RCC 7860 (cell line): ENCODE results near the gene ZBTB34.
A peak's percentile ranks its signal among the peaks of the same experiment; 100 is the strongest.

ENCODE experiments used
- DNase-seq: peaks from one replicate; pipeline ENCODE4 v3.0.0-alpha.2; 2015; ENCODE audit warnings: low spot score
- FAIRE-seq: peaks from 2 replicates; lab custom pipeline; 2012; peaks lifted over from hg19 to GRCh38; lab: Jason Lieb, UNC

ZBTB34 gene

DNA sequence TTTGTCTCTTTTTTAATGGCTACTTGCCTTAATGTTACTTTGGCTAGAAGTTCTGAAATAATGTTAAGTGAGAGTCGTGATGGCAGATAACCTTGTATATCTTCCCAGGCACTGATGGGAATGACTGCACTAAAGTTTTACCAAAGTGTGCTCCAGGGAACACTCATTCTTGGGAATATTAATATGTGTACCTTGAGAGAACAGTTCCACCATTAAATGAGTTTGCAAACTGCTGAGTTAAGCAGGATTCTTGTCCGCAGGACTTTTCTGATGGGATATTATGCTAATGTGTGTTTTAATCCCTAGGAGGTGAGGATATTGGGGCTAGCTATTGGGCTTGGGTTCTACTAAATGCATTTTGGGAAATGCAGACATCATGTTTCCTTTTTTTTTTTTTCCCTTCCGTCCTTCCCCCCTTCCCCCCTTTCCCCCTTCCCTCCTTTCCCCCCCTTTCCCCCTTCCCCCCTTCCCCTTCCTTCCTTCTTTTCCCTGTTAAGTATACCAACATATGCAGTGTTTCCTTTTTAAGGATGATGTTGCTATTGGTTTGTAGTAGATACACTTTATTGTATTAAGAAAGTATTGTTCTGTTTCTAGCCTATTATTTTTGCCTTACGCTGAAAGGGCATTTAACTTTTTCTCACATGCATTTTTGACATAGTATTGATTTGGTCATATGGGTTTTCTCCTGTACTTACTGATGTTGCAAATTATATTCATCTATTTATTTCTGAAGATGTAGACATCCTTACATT is 15.5 kb downstream of the ZBTB34 start:
- DNase-seq (no peak), FAIRE-seq (no peak)

DNA sequence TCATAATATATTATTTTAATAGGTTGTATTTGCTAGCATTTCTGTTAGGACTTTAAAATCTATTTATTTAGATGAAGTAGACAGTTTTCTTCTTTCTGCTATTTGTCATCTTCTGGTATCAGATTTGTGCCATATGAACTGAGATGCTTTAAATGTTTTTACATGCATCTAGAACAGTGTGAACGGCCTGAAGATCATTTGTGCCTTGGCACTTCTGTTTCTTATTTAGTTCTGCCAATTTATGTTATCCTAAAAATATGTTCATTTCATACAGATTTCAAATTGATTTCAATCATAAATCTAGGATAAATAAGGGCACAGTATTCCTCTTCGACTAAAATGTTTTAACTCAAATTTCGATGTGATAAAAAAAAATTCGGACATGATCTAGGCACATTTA is 16.1 kb downstream of the ZBTB34 start:
- DNase-seq (no peak), FAIRE-seq (no peak)

DNA sequence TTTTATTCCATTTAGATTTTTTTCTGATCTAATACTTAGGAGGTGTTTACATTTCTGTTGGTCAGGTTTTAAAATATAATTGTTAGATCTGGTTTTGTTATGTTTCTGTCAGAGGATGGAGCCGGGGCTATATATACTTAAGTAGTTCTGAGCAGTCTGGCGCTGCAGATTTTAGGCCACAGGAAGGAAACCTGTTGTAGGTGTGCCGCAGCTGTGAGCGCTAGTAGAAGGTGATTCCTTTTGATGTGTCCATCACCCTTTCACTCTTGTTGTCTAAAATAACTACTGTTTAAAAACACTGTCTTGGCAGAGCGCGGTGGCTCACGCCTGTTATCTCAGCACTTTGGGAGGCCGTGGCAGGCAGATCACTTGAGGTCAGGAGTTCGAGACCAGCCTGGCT is 17.0 kb downstream of the ZBTB34 start:
- no peak for FAIRE-seq
- no peak for DNase-seq

DNA sequence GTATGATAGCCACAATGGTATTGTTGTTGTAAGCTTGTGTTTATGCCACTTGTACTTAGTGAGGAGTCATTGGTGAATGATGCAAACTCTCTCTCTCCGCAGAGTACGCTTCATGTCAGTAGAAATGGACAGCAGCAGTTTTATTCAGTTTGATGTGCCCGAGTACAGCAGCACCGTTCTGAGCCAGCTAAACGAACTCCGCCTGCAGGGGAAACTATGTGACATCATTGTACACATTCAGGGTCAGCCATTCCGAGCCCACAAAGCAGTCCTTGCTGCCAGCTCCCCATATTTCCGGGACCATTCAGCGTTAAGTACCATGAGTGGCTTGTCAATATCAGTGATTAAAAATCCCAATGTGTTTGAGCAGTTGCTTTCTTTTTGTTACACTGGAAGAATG is 18.8 kb downstream of the ZBTB34 start:
- FAIRE-seq (no peak), DNase-seq (no peak)

DNA sequence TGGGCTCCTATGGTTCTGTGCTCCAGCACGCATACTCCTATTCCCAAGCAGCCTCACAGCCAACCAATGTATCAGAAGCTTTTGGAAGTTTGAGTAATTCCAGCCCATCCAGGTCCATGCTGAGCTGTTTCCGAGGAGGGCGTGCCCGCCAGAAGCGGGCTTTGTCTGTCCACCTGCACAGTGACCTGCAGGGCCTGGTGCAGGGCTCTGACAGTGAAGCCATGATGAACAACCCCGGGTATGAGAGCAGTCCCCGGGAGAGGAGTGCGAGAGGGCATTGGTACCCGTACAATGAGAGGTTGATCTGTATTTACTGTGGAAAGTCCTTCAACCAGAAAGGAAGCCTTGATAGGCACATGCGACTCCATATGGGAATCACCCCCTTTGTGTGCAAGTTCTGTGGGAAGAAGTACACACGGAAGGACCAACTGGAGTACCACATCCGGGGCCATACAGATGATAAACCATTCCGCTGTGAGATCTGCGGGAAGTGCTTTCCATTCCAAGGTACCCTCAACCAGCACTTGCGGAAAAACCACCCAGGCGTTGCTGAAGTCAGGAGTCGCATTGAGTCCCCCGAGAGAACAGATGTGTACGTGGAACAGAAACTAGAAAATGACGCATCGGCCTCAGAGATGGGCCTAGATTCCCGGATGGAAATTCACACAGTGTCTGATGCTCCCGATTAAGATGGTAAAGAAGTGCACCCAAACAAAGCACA is 19.9 kb downstream of the ZBTB34 start:
- FAIRE-seq: no peak
- no peak for DNase-seq

DNA sequence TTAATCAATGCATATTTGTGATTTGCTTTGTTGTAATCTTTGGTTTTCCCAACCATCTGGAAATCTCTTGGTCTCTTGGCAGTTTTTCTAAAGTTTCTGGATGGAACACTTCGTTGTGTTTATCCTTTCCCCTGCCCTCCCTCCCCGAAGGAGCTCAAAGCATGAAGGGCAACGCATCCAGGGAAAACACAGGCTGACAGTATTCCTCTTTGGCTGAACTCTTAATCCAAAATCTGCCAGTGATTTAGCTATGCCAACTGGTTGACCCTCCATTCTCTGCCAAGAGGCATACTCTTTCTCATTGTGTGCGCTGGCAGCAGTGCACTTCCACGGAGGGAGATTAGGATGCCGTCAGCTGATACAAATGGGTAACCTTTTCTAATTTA is 20.5 kb downstream of the ZBTB34 start:
- FAIRE-seq (no peak), DNase-seq (no peak)

DNA sequence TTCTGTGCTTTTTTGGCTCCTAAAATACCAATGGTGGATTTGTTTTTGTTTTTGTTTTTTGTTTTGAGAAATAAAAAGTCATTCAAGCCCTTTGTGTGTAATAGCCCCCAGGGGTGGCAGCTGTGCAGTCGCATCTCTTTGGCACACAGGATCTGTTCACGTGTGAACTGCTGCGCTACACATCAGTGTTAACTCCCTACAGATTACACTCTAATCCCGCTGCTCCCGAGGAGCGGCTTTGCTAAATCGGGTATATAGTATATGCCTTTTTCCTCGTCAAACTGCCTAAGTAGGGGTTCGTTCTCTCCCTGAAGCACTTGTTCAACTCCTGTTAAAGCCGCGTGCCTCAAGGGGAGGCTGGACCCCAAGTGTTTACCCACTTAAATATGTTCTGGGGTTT is 22.3 kb downstream of the ZBTB34 start:
- DNase-seq (no peak), FAIRE-seq (no peak)

DNA sequence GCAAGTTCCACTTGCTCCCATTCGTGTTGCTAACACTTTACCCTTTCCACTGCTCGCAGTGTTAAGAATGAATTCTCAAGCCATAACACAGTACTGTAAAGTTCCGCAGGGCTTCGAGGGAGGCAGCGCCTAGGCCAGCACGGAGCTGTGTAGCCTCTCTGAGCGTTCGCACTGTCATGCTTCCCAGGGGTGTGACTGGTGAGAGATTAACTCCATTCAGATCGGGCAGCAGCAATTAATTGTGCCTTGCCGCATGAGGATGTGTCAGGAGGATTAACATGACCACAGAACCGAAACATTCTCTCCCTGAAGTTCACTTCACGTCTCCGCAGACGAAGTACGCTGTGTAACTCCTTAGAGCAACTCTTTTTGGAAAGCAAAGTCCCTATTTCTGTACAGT is 23.2 kb downstream of the ZBTB34 start:
- no peak for DNase-seq
- FAIRE-seq: no peak

DNA sequence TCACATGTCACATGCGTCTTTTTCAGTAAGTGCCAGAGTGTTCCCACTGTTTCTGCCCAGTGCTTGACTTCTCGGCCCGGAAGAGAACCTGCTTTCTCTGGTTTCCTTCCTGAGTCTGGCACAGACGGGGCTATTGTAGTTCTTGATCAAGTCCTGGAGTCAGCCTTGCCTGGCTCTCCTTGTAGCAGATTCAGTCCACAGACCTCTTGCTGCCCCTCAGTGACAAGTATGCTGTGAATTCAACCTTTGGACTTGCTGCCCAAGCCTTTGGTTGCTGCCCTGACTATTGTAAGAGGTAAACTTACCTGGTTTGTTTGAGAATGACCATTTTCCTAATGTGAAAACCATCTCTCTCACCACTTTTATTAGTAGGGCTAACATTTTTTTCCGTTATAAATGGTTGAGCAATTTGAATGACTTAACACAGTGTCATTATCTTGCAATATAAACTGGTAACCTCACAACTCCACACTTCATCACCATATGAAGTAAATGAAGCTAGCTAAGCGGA is 24.7 kb downstream of the ZBTB34 start:
- no peak for DNase-seq
- FAIRE-seq: no peak

DNA sequence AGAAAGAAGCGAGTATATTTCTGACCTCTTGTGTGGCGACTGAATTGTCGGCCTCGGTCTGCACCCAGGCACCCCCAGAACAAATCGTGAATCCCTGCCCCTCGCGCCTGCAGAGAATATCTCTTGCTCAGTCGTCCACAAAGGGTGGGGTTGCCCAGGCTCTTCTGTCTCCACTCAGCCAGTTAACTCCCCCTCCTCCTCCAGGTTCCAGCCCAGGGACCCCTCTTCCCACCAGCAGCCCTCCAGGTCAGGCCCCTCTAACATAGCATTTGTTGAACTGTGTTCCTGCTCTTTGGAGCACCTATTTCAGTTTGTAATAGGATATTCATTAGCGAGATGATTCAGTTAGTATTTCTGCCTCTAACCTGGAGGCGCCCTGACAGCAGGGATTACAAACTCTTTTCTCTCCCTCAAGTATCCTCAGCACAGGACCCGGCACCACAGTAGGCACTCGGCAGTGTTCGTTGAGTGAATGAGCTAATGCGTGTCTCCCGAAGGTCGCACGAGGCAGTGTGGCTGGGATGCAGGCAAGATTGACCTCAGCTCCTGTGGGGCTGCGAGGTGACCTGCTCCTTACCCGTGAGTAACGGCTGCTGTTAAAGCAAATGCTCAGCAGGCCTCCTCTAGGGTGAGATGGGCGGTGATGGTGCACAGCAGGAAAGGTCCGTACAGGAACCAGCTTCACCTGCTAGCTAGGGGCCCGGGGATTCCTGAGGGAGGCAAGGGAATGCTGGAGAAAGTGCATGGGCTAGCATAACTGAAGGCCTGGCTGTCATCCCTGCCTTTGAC is 25.8 kb downstream of the ZBTB34 start:
- no peak for DNase-seq
- no peak for FAIRE-seq

DNA sequence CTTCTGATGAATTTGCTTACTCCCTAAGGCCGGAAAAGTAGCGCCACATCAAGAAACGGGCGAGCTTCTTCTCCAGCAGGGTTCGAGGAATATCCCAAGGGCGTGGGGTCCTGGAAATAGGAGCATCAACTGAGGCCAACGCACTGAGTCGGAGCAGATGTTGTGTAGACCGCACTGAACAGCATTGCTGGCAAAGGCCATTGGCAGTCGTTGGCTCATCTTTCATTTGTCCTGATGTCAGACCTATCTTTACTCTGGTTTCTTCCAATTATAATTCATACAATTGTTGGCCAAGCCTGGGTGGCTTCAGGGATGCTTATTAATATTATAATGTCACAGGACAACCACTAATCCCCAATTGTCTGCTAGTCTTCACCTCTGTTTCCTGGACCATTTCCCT is 26.5 kb downstream of the ZBTB34 start:
- FAIRE-seq (no peak), DNase-seq (no peak)

DNA sequence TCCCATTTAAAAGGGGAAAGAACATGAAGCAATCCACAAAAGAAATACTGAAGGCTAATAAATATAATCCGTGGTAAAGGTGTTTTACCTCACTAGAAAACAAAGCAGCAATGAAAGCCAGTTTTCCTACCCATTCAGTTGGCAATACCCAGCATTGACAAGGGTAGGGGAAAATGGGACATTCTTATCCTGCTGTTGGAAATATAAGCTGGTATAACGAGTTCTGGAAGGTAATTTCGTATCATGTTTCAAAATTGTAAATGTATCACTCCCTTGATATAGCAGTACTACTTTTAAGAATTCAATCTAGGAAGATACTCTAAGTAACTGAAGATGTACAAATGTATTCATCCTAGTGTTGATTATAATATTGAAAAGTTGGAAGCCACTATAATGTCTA is 31.2 kb downstream of the ZBTB34 start:
- FAIRE-seq: no peak
- no peak for DNase-seq

DNA sequence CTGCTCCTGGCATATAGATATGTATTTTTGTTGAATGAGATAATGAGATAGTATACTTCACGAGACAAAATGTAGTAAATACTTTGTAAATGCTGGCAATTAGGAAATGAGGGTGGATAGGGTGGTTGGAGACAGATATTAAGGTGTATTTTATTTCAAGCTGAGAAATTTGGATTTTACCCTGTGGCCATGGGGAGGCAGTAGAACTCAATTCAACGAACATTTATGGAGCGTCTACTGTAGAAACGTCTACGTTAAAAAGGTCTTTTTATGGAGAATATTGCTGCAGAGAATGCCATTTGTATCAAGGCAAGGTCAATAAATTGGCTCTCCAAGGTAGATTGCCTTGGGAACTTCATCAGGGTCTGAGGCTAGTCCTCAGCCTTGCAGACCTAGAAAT is 32.6 kb downstream of the ZBTB34 start:
- FAIRE-seq (no peak), DNase-seq (no peak)

DNA sequence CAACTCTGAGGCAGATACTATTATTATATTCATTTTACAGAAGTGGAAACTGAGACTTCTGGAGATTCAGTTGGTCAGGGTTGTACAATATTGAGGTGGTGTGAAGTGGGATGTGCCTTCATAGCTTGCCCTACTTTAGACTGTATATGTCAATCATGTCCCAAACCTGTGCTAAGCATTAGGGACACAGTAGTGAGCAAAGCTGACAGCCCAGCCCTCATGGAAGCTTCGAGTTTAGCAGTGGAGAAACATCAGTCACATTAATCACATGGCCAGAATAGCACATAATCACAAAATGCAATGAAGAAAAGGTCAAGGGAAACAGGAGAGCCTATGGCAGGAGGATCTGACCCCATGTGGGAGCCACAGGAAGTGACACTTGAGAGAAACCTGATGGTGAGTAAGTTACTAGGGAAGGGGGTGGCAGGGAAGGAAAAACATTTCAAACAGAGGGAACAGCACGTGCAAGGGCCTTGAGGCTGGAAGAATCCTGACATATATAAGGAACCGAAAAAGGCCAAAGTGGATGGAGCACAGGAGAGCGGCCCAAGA is 33.7 kb downstream of the ZBTB34 start:
- FAIRE-seq (no peak), DNase-seq (no peak)

DNA sequence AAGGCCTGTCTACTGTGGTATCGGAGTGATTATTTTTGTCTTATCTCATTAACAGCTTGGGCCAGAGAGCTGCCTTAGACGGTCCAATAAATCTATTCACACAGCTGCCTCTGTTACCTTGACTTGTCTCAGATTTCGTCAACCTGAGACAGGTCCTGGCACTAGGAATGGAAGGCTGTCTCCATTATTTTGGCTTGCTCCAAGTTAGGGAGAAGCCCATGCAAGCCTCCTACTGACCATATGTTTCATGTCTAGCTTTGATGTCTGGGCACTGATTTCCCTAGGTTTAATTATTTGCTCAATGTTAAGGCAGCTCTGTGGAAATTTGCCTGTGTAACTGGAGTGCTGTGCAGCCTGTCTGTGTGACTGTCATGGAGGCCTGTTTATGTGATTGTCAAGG is 41.8 kb downstream of the ZBTB34 start:
- FAIRE-seq (no peak), DNase-seq (no peak)

DNA sequence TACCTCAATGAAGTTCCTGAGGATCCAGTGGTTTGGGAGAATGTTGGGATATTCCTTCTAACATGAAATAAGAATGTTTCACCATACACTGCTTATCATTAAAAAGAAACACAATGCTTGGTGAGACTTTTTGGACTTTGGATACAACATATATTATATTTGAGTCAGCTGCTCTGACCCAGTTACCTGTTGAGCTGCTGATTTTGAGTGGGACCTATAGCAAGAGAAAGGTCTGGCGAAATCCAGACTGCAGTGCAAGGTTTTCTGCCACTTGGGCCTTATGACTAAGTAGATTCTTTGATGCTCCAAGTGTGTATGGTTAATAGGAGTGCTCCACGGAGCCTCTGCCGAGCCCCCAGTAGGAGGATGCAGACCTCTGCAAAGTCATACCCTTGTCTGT is 44.1 kb downstream of the ZBTB34 start:
- DNase-seq (no peak), FAIRE-seq (no peak)

DNA sequence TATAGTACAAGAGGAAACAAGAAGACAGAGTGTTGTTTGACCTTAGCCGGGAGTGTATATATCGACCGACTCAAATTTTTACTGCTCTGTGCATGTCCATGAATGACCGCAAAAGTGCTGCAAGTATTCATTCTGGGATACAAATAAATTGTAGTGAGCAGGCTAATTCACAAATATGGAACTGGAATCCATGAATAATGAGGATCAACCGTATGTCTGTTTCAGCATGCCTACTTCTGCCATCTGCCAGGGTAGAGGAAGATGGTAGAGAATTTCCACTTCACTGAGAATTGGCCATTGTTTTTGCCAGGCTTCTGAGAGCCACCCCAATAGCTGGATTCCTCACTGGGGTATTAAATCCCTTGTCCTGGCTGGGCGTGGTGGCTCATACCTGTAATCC is 45.7 kb downstream of the ZBTB34 start:
- DNase-seq (no peak), FAIRE-seq (no peak)

DNA sequence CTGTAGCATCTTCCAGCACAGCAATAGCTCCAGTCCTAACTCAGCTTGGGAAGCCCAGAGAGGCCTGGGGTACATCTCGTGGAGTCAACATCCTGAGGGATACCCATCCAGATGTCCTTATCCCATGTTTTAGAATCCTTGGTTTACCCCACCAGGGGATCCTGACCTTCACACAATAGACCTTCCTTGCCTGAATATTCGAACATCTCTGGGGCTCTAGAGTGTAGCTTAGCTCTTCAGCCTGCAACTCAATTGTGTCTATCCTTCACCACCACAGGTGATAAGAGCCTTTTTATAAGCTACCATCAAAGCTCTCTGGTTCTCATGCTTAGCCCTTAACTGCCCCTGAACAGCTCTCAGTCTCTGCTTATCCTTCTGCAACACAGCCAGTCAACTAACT is 46.6 kb downstream of the ZBTB34 start:
- DNase-seq: no peak
- FAIRE-seq: no peak

DNA sequence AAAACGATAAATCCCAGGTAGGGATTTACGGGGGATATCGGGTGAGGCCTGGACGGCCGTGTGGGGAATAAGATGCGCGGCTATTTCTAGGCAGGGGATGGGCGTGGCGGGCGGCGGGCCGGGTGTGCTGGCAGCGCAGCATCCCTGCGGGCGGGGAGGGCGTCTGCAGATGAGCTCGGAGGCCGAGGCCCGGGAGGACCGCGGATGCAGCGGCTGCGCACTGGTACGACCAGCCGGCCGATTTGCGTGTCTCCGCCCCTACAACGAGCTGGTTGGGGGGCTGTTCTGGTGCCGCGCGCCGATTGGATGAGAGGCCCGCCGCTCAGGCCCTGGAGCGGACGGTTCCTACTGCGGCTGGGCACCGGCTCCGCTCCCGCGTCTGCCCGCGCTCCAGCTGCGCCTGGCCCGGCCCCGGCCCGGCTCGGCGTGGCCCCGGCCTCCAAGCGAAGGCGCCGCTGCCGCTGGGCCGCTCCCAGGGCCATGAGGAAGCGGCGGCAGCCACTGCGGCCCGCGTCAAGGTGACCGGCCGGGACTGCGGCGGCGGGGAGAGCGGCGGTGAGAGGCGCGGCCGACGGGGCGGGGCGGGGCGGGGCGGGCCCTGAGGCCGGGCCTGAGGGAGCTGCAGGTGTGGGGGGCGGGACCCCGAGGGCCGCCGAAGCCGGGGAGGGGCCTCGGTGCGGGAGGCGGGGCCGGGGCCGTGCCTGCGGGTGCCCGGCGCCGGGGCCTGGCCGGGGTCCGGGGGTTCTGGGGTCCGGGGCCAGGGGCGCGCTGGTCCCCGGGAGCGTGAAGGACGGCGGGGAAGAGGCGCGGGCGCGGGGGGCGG is 54.2 kb downstream of the ZBTB34 start, which contains the start of gene RALGPS1:
Gene RALGPS1 (plus strand): TSS at position 325 of the 823 bp plus-strand sequence. CDS start 47,508 bp downstream, outside the sequence.
- DNase-seq (peak; percentile 86), FAIRE-seq (no peak)

DNA sequence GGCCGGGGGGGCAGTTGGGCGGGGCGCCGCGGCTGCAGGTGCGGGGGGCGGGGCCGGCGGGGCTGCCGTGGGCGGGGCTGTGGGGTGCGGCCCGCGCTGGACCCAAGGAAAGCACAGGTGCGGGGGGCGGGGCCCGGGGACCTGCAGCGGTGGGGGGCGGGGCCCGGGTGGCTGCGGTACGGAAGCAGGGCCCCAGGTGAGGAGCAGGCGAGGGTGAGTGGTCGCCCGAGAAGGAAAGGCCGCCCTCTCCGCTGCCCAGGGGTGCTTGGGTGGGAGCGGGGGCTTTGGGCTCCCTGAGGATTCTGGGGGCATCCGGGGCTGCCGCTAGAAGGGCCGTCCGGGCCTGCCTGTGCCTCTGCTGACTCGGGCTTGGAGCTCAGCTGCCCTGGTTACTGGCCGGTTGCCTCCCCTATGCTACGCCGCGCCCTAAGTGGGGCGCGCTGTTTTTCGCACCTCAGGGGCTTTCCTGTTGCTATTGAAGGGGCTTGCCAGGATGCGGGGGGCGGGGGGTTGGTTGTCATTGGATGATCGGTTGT is 54.9 kb downstream of the ZBTB34 start:
- DNase-seq: no peak
- FAIRE-seq: no peak
